Inferior parietal cortex (tissue), 1 donor: ENCODE results near the gene MFSD11.
"Not testable (repeated sequence)": the region's sequence is repeated elsewhere in the genome, so short reads cannot be mapped to it uniquely, and the experiment has no call there.

ENCODE experiments used
- DNase-seq: peaks from one replicate; pipeline ENCODE4 v3.0.0-alpha.2; 2016; ENCODE audit errors: extremely low spot score

MFSD11 gene

DNA sequence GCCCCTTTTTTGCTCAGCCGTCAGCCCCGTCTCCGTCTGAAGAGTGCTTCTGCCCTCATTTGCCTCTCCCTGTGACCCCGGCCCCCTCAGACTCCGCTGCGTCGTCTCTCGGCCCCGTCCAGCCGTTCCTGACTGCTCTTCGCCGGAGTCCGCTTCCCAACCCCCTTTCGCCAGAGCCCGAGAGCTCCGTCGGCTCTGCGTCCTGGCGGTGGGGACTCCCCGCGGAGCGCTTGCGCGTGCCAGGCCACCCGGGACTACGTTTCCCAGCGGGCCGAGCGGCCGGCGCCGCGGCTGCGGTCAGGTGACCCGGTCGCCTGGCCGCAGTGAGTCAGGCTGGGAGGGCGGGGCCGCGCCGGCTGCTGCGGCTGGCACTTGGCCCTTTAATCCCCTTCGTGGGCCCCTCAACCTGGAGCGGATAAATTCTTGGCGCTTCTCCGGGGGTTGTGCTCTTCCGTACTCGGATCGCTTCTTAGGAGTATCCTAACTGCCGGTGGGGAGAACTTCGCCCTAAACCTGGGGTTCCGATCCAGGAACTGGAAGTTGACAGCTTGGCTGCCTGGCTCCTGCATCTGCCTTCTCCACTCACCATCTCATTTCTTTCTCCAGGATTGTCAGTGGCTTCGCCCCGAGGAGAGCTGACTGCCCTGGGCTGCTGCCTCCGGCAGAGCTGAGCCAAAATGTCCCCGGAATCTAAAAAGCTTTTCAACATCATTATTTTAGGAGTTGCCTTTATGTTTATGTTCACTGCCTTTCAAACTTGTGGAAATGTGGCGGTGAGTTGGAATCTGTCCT lies at the start of gene MFSD11:
Gene MFSD11, plus strand, starts transcription at position 444 of the 792 bp plus-strand sequence. Its CDS starts 234 bp downstream, at position 678.
- peak; percentile 84 for DNase-seq

DNA sequence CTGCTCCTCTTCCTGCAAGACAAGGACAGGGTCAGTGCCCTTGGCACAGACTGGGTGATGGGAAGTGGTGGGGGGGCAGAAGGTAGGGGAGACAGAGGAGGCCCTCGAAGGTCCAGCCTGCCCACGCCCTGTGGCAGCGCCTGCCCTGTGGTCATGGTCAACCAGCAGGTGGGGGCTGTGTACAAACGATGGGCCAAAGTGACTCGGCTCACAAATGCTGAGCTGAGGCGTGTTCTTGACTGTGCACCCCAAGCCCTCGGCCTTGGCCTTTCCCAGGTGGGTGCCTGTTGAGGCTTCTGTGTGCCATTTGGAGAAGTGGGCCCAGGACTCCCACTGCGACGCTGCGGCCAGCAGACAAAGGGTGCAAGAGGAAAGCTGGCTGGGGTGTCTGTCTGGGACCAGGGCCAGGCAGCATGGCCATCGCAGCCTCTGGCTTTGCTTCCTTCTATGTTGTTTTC lies 49.7 kb upstream of the MFSD11 start:
- DNase-seq, result no peak

DNA sequence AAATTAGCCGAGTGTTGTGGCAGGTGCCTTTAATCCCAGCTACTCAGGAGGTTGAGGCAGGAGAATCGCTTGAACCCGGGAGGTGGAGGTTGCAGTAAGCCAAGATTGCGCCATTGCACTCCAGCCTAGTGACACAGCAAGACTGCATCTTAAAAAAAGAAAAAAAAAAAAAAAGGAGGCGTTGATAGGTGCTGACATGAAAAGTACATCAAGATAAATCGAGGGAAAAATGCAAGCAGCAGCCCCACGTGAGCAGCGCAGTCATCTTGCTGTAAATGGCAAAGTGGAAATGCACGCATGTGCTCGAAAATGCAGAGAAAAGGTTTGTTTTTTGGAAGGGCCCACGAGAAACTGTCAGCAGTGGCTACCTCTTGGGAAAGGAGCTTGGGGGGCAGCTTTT lies 48.1 kb upstream of the MFSD11 start:
- no peak for DNase-seq

DNA sequence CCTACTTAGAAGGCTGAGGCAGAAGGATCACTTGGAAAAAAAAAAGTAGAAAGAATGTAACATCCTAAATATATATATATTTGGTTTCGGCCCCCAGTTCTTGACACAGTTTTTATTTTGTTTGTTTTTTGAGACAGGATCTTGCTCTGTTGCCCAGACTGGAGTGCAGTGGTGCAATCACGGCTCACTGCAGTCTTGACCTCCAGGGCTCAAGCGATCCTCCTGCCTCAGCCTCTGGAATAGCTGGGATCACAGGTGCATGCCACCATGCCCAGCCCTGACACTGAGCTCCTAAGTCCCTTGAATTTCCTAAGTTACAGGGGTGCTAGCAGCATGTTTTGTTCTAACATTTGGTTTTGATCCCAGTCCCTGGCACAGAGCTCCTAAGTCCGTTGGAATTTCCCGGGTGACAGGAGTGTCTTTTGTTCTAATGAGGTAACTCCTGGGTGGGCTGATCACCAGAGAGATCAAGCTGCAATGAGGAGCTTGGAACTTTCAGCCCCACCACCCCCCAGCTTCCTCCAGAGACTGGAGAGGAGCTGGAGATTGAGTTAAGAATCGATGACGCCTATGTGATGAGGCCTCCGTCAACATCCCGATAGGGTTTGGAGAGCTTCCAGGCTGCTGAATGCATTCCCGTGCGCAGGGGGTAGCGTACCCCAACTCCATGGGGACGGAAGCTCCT lies 47.2 kb upstream of the MFSD11 start:
- no peak for DNase-seq

DNA sequence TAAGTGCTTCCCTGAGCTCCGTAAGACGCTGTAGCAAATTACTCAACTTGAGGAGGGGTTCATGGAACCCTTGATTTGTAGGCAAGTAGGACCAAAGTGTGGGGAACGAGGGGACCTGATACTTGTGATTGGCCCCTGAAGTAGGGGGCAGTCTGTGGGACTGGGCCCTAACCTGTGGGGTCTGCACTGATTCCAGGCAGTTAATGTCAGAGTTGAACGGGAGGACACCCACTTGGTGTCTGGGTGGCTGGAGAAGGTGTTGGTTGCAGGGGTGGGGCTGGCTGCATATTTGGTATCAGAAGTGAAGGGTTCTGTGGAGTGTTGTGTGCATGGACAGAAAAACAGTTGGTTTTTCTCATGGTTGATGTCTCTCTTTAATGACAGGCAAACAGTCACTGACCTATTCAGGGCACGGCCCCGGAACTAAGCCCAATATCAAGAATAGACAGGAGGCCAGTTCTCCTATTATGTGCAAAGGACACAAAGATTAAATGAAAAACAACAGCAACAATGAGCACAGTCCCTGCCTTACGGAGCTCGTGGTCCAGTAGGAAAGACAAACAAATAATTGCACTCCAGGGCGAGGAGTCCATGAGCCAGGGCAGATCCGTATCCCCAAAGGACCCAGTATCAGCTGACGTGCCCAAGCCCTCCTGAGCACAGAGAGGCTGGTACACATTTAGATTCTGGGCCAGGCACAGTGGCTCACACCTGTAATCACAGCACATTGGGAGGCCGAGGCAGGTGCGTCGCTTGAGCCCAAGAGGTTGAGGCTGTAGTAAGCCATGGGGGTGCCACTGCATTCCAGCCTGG lies 46.3 kb upstream of the MFSD11 start:
- DNase-seq, result no peak

DNA sequence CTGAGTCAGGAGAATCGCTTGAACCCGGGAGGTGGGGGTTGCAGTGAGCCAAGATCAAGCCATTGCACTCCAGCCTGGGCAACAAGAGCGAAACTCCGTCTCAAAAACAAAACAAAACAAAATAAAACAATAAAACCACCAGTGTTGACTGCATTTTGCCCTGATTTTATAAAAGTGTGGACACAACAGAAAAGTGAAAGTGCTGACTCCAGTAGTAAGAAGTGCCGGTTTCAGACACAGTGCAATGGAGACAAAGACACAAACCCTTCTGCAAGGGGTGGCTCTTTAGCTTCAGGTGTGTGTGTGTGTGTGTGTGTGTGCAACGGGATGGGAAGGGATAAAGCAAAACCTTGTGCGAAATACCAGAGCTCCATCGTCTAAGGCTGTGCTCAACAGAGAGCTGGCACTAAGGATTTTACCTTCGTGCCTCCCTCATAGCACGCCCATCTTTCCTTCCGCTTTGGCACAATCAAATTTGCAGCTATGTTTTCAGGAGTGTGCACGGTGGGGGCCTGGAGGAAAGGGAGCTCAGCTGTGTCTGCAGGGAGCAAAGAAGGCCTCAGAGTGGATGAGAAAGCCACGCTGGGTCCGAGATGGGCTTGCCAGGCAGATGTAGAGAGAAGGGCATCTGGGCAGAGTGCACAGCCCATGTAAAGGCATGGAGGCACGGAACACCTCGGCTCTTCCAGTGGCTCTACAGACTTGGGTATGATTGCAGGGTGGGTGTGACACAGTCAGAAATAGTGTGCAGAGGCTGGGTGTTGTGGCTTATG lies 42.7 kb upstream of the MFSD11 start:
- no peak for DNase-seq

DNA sequence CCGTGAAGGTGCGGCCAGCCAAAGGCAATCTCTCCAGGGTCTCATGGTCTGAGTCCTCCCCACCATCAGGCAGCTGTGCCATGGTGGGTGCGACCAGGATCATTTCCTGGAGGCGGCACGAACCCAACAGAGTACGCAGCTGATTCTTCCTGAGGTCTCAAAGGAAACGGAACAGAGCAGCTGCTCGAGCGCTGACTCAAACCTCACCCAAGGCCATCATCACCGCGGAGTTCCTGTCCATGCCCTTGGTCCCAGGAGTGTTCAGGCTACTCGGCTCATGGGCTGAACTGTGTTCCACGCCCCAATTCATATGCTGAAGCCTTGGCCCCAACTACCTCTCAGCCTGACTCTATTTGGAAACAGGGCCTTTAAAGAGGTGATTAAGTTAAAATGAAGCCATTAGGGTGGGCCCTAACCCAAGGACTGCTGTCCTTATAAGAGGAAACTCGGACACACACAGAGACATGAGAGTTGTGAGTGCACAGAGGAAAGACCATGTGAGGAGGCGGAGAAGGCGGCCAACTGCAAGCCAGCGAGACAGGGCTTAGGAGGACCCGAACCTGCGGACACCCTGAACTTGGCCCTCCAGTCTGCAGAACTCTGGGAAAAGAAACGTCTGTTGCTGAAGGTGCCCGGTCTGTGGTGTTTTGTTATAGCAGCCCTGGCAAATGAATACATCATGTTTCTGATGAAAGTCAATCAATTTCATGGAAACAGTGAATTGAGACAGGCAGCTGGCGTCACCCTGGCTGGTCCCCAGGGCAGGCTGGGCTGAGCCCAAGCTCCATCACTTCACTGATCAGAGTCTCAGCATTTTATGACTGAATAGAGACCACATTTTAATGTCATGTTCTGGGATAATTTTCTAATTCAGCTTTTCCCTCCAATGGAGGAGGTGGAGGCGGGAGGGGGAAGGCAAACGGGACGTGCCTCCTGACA lies 40.9 kb upstream of the MFSD11 start:
- DNase-seq, result no peak

DNA sequence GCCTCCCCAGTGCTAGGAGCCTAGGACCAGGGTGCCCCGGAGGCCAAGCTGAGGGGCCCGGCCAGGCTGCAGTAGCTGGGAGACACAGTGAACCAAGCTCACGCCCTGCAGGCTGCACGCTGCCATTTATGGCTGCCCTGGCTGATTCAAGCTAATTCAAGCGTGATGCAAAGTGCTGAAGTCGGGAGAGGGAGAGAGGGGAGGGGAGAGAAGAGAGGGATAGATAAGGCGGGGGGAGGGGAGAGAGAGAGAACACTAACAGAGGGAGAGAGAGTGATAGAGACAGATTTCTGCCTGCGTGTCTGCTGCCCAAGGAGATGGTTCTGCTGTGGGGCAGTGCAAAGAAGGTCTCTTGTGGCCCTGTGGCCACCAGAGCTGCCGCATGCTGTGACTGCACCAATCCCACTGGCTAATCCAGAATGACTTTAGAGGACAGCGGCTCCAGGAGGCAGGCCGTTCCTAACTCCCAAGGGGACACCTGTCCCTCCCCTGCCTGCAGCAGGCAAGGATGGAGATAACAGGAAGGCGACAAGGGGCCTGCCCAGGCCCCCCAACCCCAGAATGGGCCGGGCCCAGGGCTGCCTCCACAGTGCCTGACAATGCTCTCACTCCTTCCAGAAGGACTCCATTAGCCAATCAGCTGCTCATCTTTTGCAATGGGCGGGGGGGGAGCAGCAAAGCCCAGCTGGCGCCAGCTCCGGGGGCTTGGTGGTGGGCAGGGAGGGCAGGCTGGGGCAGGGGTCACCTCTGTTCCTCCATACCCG lies 40.0 kb upstream of the MFSD11 start:
- DNase-seq, result no peak

DNA sequence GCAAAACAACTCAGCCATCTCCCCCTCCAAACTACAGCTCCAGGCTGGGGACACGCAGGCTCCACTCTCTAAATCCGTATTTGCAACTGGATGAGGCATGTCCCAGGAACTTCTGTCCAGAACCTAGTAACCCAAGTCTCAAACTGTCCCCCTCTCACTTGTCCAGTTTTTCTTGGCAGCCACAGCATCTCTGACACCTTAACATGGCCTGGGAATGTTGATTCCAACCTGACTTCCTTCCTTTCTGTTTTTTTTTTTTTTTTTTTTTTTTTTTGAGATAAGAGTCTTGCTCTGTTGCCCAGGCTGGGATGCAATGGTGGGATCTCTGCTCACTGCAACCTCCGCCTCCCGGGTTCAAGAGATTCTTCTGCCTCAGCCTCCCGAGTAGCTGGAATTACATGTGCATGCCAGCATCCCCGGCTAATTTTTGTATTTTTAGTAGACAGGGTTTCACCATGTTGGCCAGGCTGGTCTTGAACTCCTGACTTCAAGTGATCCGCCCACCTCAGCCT lies 39.4 kb upstream of the MFSD11 start:
- DNase-seq, result not testable (repeated sequence)

DNA sequence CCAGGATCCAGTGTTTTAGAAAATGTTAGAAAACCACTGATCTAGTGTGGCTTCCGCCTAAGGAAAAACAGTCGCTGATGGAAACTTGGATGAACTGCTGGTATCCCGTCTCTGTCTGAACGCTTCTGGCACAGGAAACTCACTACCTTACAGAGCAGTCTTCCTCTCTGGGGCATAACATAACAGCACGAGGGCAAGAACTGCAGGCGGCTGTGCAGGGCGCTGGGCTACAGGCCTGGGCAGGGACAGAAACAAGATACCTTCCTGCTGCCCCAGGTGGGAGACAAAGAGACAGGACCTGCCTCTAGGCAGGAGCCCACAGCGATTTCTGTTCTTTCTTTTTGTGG lies 37.7 kb upstream of the MFSD11 start:
- no peak for DNase-seq

DNA sequence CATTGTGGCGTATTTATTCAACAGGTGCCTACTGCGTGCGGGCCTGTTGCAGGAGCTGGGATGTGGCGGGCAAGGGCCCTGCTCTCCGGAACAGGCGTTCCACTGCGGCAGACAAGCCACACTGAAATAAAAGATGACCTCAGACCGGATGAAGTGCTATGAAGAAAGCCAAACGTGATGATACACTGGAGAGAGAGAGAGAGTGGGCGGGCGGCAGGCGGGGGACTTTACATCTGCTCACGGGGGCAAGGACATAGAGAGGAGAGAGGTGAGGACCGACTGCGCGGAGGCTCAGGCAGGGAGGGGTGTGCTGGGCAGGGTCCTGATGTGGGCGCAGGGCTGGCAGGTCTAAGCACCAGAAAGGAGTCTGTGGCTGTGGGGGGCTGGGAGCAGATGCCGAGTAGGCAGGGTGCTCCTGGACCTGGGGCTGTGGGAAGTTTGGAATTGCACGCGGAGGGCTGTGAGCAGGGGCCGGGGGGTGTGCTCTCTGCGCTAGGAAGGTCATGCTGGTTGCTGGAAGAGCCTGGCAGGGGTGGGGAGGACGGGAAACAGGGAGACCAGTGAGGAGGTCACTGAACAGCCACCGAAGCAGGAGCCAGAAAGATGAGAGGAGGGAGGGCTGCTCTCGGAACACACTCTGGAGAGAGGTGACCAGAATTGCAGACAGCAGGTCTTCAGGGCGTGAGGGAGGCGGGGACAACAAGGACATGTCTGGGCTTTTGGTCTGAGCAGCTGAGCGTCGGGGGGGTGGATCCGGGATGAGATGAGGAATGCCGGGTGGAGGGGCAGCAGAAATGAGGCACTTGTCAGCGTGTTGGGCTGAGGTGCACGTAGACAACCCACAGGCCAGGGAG lies 37.1 kb upstream of the MFSD11 start:
- DNase-seq, result no peak

DNA sequence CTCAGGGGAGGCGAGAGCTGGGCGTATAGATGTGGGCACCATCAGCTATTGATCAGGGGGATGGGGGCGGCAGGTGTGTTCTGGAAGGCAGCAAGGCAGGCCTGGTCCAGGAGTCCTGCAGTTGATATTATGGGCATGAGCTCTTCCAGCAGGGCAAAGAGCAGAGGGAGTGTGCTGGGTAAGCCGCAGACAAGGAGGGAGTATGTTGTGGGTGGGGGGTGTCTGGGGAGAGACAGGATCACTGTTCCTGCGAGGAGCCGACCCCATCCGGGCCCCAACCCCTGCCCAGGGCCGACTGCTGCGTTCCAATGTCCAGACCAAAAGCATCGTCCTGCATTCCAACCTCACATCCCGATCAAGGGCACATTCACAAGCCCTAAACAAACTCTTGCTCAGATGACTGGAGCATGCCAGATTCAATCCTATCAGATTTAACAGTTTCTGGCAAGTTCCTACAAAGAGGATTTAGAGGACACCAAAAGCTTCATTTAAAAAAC lies 36.4 kb upstream of the MFSD11 start:
- no peak for DNase-seq

DNA sequence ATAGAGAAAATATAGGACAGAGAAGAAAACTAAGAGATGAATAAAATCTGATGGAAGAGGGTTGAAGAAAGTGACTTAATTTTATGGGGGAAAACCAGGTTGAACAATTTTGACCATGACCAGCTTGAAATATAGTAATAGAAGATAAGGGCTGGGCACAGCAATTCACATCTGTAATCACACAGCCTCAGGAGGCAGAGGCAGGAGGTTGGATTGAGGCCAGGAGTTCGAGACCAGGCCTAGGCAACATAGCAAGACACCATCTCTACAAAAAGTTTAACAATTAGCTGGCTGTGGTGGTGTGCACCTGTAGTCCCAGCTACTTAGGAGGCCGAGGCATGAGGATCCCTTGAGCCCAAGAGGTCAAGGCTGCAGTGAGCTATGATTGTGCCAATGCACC lies 35.8 kb upstream of the MFSD11 start:
- DNase-seq, result no peak

DNA sequence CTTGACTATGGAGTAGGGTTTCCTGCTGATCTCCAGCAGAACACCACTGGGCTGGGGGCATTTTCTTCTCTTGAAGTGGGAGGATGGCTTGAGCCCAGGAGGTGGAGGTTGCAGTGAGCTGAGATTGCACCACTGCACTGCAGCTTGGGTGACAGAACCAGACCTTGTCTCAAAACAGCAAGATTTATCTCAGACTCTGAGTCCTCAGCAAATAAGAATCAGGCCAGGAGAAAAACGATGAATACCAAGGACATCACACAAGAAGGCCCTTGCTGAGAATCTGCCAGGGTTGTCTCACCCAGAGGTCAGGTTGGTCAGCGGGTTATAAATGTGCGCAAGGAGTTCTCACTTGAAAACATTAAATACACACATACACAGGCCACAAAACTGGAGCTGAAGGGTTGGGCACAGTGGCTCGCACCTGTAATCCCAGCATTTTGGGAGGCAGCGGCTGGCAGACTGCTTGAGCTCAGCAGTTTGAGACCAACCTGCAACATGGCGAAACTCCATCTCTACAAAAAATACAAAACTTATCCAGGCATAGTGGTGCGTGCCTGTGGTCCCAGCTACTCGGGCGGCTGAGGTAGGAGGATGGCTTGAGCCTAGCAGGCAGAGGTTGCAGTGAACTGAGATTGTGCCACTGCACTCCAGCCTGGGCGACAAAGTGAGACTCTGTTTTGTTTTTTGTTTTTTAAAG lies 34.8 kb upstream of the MFSD11 start:
- no peak for DNase-seq

DNA sequence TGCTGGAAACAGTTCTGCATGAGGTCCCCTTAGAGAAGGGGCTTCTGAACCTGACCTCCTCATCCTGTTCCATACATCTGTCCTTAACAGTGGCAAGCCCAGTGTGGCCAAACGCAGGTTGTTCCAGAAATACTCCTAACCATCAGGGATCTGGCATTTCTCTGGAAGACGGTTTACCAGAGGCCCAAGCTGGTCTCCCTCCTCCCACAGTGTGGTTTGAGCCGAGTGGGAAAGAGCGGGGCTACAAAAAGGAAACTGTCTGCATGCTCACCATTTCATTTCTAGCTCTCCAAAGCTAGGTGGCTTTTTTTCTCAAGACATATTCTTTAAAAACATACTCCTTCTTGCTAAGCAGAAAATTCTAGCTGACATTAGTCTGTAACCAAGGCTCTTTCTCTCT lies 33.1 kb upstream of the MFSD11 start:
- no peak for DNase-seq

DNA sequence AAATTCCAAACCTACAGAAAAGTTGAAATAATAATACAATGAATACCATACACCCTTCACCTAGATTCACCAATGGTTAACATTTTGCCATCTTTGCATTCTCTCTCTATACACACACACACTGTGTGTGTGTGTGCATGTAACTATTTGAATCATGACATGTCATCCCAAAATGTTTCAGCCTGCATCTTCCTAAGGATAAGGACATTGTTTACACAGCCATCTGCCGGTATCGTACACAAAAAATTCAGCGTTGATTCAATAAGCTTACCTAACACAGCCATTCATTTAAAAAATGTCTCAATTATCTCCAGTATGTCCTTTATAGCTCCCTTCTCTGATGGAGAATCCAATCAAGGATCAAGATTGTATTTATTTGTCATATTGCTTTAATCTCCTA lies 31.1 kb upstream of the MFSD11 start:
- no peak for DNase-seq

DNA sequence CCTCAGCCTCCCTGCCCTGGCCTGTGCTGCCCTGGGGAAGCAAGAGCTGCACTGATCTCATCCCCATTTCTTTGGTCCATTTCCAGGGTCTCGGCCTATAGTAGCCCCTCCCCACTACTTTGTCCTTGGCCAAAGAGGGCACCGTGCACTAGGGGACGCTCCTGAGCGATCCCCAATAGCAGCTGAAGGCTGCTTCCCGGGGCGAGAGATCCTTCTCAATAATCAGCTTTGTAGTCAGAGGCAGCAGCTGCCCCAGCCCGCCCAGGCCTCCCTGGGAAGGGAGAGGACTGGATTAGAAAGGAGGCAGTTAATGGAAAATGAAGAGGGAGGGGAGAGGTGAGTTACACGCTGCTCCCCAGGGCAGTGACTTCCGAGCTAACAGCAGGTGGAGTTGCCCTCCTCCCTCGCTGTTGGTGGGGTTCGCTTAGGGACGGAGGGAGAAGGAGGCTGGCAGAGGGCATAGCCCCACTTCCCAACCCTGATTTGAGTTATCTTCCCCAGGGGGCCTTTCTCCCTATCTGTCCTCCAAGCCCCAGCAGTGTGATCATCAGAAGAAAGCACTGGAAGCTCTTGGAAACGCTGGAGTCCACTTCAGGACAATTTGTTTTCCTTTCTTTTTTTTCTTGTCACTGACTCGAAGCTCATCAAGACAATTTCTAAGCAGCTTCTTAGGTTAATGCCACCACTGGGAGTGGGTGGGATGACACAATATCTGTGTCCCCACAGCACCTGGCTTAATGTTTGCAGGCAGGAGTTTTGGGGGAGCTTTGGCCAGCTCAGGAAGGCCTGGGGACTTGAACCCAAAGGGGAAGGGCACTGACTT lies 29.7 kb upstream of the MFSD11 start:
- DNase-seq, result peak; percentile 57
